ENCODE results near the gene BUD31. TPM values are rescaled to one million over a fixed set of nuclear protein-coding genes. Genes with fewer than 3 reads are reported as not detected.

The BUD31 gene
- total and polyA plus RNA-seq, 2 of the 13 experiments (the other 11 are each of a cell fraction or from before 2014, with no cell fraction given) = 35.1 to 79.1 TPM

GRCh38 chr7:99438573-99439480, 30.1 kb downstream of the BUD31 start, which contains the start of the genes CPSF4 and PTCD1 (continued):
- TF ChIP-seq THAP9 (CRISPR knock-in tag; IDR thresholded peaks at IDR 0.05; ENCODE audit: borderline replicate concordance) = 0 out of 2 replicates have a peak, but pooled peaks have one; percentile 40
- no peak for TF ChIP-seq IKZF4 (CRISPR knock-in tag; IDR thresholded peaks at IDR 0.05; ENCODE audit: borderline replicate concordance, low read depth, not compliant biosample characterization)
- no peak for TF ChIP-seq ONECUT2 (CRISPR knock-in tag; IDR thresholded peaks at IDR 0.05)
- no peak for TF ChIP-seq MAFG (CRISPR knock-in tag; IDR thresholded peaks at IDR 0.05)
- no peak for TF ChIP-seq U2AF2 (IDR thresholded peaks at IDR 0.05; ENCODE audit: low read depth, low read length)
- no peak; the same call in 1 of the 2 replicates for TF ChIP-seq CTCF (CRISPR knock-in tag; IDR thresholded peaks at IDR 0.05)
- TF ChIP-seq ZNF512B (CRISPR knock-in tag; IDR thresholded peaks at IDR 0.05; ENCODE audit: borderline replicate concordance) = no peak
- peak; percentile 83 for TF ChIP-seq TFE3 (CRISPR knock-in tag; IDR thresholded peaks at IDR 0.05)
- TF ChIP-seq ZNF432 (CRISPR knock-in tag; IDR thresholded peaks at IDR 0.05; ENCODE audit: borderline replicate concordance) = no peak
- TF ChIP-seq ESRRA (CRISPR knock-in tag; IDR thresholded peaks at IDR 0.05; ENCODE audit: low read depth) = 0 out of 2 replicates have a peak, but pooled peaks have one; percentile 35
- no peak for TF ChIP-seq NR2F2 (IDR thresholded peaks at IDR 0.05; ENCODE audit: borderline replicate concordance, low read depth)
- TF ChIP-seq ZBTB2 (CRISPR knock-in tag; IDR thresholded peaks at IDR 0.05; ENCODE audit: low read depth) = peak; percentile 97
- peak; percentile 92 for TF ChIP-seq YY1 (IDR thresholded peaks at IDR 0.05; ENCODE audit: insufficient read depth, insufficient replicate concordance, low read depth, low read length)
- peak; percentile 67 for TF ChIP-seq TAF1 (CRISPR knock-in tag; IDR thresholded peaks at IDR 0.05)
- peak; percentile 95 for TF ChIP-seq MAX (IDR thresholded peaks at IDR 0.05)

Data from HepG2 (cell line).